Adrenal gland (tissue), 12 donors: ENCODE results near the gene NCK1. TPM values are rescaled to one million over a fixed set of nuclear protein-coding genes. Genes with fewer than 3 reads are reported as not detected.

Experiments
- DNase-seq, 7 donors: peaks; one replicate each; pipeline ENCODE4 v3.0.0-alpha.2; 2019 to 2020
- H3K27ac ChIP-seq, 5 donors: fragments of 200-600 bp; sonication (generic) in 4 of 5; 1 replicate in 3 of 5; 2 replicates in 2 of 5; pipeline versions ENCODE4 v1.5.1 to v1.8.0; 2016 to 2020; ENCODE audit warnings: mild to moderate bottlenecking in 1 of 5
- H3K27me3 ChIP-seq: fragments of 200-600 bp; 2 replicates; pipeline ENCODE4 v1.8.0; 2021
- H3K36me3 ChIP-seq, 2 donors: fragments of 200-600 bp; replicated peaks in 1 of 2; 1 replicate in 1 of 2; 2 replicates in 1 of 2; pipeline versions ENCODE4 v1.5.1 to v1.8.0; 2018 to 2022
- H3K4me1 ChIP-seq, 2 donors: fragments of 200-600 bp; replicated peaks in 1 of 2; 1 replicate in 1 of 2; 2 replicates in 1 of 2; pipeline versions ENCODE4 v1.5.1 to v1.8.0; 2018 to 2021
- H3K4me3 ChIP-seq, 4 donors: fragments of 200-600 bp; sonication (generic) in 3 of 4; one replicate each; pipeline ENCODE4 v1.5.1; 2016 to 2018
- H3K9me3 ChIP-seq, 3 donors: fragments of 200-600 bp; sonication (generic) in 1 of 3; replicated peaks in 1 of 3; 1 replicate in 2 of 3; 2 replicates in 1 of 3; pipeline versions ENCODE4 v1.5.1 to v1.8.0; 2016 to 2021
- CTCF ChIP-seq, 6 experiments: fragments of 450-650 bp in 4 of 6; fragments of 200-600 bp in 2 of 6; sonication (generic) in 1 of 6; IDR thresholded peaks; 1 replicate in 5 of 6; 2 replicates in 1 of 6; pipeline versions ENCODE4 v1.5.1 to v1.8.0; 2016 to 2021; ENCODE audit warnings: antibody characterized with exemption in 6 of 6, mild to moderate bottlenecking in 2 of 6, moderate library complexity in 1 of 6
- POLR2A ChIP-seq, 2 donors: fragments of 450-650 bp; IDR thresholded peaks; one replicate each; pipeline ENCODE4 v1.6.1; 2017; ENCODE audit warnings: antibody characterized with exemption in 2 of 2, mild to moderate bottlenecking in 2 of 2, moderate library complexity in 1 of 2
- WGBS, 4 donors: extraction: QIAGEN DNeasy Blood & Tissue Kit in 2 of 4; methylation state at CpG; one replicate each; pipeline versions ENCODE4 v1.1.5 to v1.1.7; 2013 to 2017; 5-methylcytosine and 5-hydroxymethylcytosine counted together
- intact Hi-C, 2 donors: fragments of 100-400 bp; cut with DNase I; formaldehyde crosslinking; loops; one replicate each; pipeline versions ENCODE4 v1.14.1 to v1.15.0; 2022 to 2023
- polyA plus RNA-seq, 3 donors: library from polyadenylated mRNA; stranded (reverse); fragments of 200-250 nt in 2 of 3; fragments of 350-450 nt in 1 of 3; fragmentation: Illumina TruSeq in 1 of 3; extraction: RNeasy Lipid Tissue Mini Kit (QIAGEN cat#74804) in 1 of 3; gene quantifications; one replicate each; pipeline ENCODE4 v1.2.3, GENCODE V29; 2013 to 2014
- total RNA-seq, 9 donors: library from RNA; depleted of rRNA in 4 of 9; stranded (reverse); fragments of >200 nt in 4 of 9; fragments of 120-200 nt in 1 of 9; fragmentation: NEBNext Ultra II Directional in 1 of 9; extraction: Animal tissue kit (Norgen Biotek cat#: 25700) in 1 of 9; gene quantifications; one replicate each; pipeline versions ENCODE4 v1.1.0 to v1.2.4, GENCODE V29; 2013 to 2023
- donor health status: healthy with polysubstance abuse.
- donor health status: Bipolar disorder and iron deficiency.
- donor health status: DM: yes; HTN: yes; CAD: no.
- donor health status: DM: no; HTN: no; CAD: no.
- donor health status: DM: no; HTN: no; CAD: no.
- donor health status: DM: yes; HTN: yes; CAD: no.

NCK1 gene
- total and polyA plus RNA-seq, 12 donors = 6.0 to 59.2 (median 36.3) TPM

- DNase-seq = no peak
- H3K27ac ChIP-seq = no peak overlapping the region
- intact Hi-C loops = no loop called here
- no peaks in the 10 kb centered on the region for H3K9me3 ChIP-seq
- no peak for TF ChIP-seq CTCF (IDR thresholded peaks at IDR 0.05)
- no peak for TF ChIP-seq POLR2A (IDR thresholded peaks at IDR 0.05)
- no peak overlapping the region for H3K4me3 ChIP-seq
- H3K4me1 ChIP-seq = peaks cover 0 to 19% of the 10 kb centered on the region in 2 donors
- WGBS, 4 donors = 87 to 100% (median 91%) methylated on average over 1 of the region's 1 CpG
- H3K27me3 ChIP-seq = no peaks in the 10 kb centered on the region
- H3K36me3 ChIP-seq = no peaks in the 10 kb centered on the region
Measured at GRCh38 chr3:136882571-136882970, 20.6 kb downstream of the NCK1 start.

- peaks cover 0 to 19% of the 10 kb centered on the region in 2 donors for H3K4me1 ChIP-seq
- H3K36me3 ChIP-seq = no peaks in the 10 kb centered on the region
- H3K4me3 ChIP-seq = no peak overlapping the region
- WGBS, 4 donors = 94 to 96% (median 94%) methylated on average over 9 of the region's 9 CpGs
- TF ChIP-seq CTCF (IDR thresholded peaks at IDR 0.05) = no peak
- no peak for TF ChIP-seq POLR2A (IDR thresholded peaks at IDR 0.05)
- intact Hi-C loops = no loop called here
- H3K27me3 ChIP-seq = no peaks in the 10 kb centered on the region
- H3K27ac ChIP-seq = no peak overlapping the region
- H3K9me3 ChIP-seq = no peaks in the 10 kb centered on the region
- DNase-seq = no peak
Measured at GRCh38 chr3:136883967-136884720, 22.1 kb downstream of the NCK1 start.

GRCh38 chr3:136885357-136886213 is 23.6 kb downstream of the NCK1 start:
- no peak for DNase-seq
- H3K4me1 ChIP-seq = peaks cover 0 to 19% of the 10 kb centered on the region in 2 donors
- WGBS, 4 donors = 56 to 76% (median 63%) methylated on average over 4 to 5 of the region's 5 CpGs
- H3K27me3 ChIP-seq = no peaks in the 10 kb centered on the region
- H3K36me3 ChIP-seq = no peaks in the 10 kb centered on the region
- no peak overlapping the region for H3K4me3 ChIP-seq
- intact Hi-C loops = no loop called here
- H3K9me3 ChIP-seq = no peaks in the 10 kb centered on the region
- no peak overlapping the region for H3K27ac ChIP-seq
- TF ChIP-seq POLR2A (IDR thresholded peaks at IDR 0.05) = no peak
- TF ChIP-seq CTCF (IDR thresholded peaks at IDR 0.05) = no peak

- WGBS, 4 donors = 67 to 100% (median 86%) methylated on average over 3 to 24 of the region's 24 CpGs
- H3K4me1 ChIP-seq = peaks cover 0 to 23% of the 10 kb centered on the region in 2 donors
- no peaks in the 10 kb centered on the region for H3K27me3 ChIP-seq
- H3K27ac ChIP-seq = no peak overlapping the region
- DNase-seq = no peak
- no peak overlapping the region for H3K4me3 ChIP-seq
- TF ChIP-seq CTCF (IDR thresholded peaks at IDR 0.05) = no peak
- TF ChIP-seq POLR2A (IDR thresholded peaks at IDR 0.05) = no peak
- no peaks in the 10 kb centered on the region for H3K36me3 ChIP-seq
- H3K9me3 ChIP-seq = no peaks in the 10 kb centered on the region
- intact Hi-C loops = no loop called here
Measured at GRCh38 chr3:136889947-136890346, 27.9 kb downstream of the NCK1 start.
